Stimulated activated CD8-positive, alpha-beta memory T cell treated with anti-CD3 and anti-CD28 coated beads, Interleukin-12 subunit alpha, Interleukin-12 subunit beta, amount 100 ng/mL, for 1 hour (primary cell): ENCODE measurements around the gene FMN2.
"Not testable (repeated sequence)": the region's sequence is repeated elsewhere in the genome, so short reads cannot be mapped to it uniquely, and the experiment has no call there.

ENCODE experiments used
- DNase-seq: peaks from one replicate; pipeline ENCODE4 v3.0.0-alpha.2; 2020; ENCODE audit warnings: low read depth

FMN2 gene

GRCh38 chr1:240312872-240313271, 221.2 kb downstream of the FMN2 start:
- no peak for DNase-seq

- DNase-seq, result no peak
Observed at GRCh38 chr1:240314845-240315801, 223.4 kb downstream of the FMN2 start.

- no peak for DNase-seq
Observed at GRCh38 chr1:240319998-240320397, 228.3 kb downstream of the FMN2 start.

GRCh38 chr1:240320659-240321058, 229.0 kb downstream of the FMN2 start:
- DNase-seq, result no peak

DNA sequence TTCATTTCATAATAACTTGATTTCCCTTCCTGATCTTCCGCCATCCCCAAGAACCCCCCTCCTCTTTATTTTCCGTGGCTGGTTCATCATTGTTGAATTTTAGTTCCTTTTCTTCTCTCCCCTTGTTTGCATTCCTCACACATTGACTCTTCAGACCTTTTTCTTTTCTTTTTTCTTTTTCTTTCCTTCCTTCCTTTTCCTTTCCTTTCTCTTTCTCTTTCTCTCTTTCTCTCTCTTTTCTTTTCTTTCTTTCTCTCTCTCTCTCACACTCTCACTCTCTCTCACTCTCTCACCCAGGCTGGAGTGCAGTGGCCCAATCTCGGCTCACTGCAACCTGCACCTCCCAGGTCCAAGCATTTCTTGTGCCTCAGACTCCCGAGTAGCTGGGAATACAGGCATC, 231.3 kb downstream of the FMN2 start:
- DNase-seq, result no peak

GRCh38 chr1:240328382-240328781, 236.7 kb downstream of the FMN2 start:
- not testable (repeated sequence) for DNase-seq

DNA sequence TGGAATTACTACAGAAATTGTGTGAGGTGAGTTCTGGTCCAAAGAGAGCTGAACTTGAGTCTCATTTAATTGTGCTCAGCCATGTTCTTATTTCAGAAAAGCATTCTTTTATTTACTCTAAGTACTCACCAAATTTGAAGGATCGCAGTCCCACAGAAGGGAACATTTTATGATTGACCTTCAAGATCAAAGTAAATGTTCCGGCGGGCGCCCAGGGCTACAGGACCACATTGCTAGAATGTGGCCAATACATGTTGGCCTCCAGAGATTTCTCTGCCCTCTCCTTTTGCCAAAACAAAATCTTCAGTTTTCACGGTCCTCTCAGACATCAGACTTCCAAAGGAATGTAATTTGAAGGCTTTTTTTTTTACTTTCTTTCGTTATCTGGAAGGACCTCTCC, 237.8 kb downstream of the FMN2 start:
- DNase-seq, result no peak

DNA sequence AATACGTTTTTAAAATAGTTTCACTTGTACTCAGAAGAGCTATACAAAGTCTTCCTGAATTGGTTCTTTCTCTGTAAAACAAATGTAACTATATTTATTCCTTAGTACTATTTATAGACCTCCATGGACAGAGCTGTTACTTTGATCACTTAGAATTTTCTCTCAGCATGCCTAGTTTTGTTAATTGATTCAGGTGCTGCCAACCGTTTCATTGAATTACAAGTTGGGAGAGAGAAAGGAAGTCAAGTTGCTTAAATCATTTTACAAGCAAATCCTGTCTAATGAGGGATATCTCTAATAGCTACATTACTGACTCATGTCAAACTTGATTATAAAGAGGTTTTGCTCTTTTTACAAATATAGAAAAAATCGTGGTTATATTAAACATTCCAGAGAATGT, 241.0 kb downstream of the FMN2 start:
- DNase-seq, result no peak

GRCh38 chr1:240337781-240338180, 246.1 kb downstream of the FMN2 start:
- DNase-seq, result no peak

GRCh38 chr1:240338837-240339236, 247.2 kb downstream of the FMN2 start:
- no peak for DNase-seq

DNA sequence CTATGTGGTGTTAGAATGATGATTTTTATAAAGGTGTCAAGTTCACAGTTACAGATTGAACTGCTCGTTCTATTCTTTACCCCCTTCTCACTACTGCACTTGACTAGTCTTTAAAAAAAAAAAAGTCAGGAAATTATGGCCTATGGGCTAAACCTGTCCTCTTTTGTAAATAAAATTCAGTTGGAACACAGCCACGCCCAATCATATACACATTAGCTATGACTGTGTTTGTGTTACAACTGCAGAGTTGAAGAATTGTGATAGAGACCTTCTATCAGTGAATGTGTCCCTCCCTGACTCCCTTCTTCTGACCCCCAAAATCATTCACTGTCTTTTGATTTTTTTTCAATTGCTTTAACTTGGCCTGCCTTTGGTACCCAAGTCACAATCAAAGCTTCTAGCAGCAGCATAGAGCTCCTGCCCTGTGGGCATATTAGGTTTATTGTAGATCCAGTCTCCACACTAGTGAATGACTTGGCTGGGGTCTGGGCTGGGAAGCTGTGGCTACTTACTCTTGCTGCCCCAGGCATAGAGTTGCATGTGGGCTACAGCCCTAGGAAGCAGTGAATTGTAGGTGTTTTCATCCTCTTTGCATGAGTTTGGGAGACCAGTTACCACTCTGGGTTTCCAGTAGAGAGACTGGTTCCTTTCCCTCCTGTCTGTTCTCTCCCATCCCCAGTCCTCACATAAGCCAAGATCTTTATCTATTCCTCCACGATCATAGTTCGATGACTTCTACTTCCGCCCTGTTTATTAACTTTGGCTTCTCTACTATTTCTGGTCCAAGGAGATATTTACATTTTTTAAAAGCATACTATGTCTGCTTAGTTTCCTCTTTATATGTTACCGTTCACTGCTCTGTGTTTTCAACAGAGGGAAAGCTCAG, 249.9 kb downstream of the FMN2 start:
- no peak for DNase-seq

DNA sequence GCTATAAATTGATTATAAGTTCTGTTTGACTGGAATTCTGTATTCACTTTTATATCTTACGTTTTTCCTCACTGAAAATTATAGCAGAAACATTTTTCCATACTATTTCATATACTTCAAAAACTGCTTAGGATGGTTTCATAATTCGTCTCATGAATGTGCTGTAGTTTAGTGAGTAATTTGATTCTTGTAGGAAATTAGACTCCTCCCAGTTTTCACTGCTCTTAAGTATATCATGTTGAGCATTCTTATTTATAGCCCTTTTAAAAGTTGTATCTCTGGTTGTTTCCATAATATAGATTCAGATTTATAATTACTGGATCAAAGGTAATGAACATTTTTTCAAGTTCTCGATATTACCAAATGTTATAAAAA, 250.6 kb downstream of the FMN2 start:
- no peak for DNase-seq

DNA sequence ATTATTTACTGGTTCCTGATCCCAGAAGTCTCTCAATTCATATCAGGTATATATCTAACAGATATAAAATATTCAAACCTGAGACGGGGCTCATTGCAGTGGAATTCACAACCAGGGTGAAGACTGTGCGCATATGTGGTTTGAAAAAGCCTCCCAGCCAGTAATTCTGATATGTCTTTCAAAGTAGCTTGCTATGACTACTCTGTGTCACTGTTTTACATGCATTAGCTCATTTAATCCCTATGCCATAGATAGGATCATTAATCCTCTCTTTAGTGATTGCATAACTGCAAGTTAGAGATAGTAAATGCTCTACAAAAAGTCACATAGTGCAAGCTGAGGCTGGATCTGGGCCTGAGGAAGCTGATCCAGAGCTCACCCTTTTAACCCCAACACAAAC, 251.4 kb downstream of the FMN2 start:
- no peak for DNase-seq

DNA sequence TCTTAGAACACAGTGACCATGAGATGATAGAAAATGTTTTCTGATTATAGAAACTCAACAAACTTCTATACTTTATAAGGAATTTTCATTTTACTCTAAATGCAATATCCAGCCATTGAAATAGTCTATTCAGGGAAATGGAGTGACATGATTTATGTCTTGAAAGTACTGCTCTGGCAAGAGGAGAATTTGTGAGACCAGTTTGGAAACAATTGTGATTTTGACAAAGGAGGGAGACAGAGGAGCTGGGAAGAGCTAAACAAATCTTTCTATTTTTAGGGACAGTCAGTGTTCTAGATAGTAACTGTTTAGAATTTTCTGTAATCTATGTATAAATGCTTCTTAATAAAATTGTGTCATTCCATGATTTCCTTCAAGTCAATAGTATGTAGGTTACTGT, 252.3 kb downstream of the FMN2 start:
- DNase-seq, result no peak

- no peak for DNase-seq
Observed at GRCh38 chr1:240344918-240345317, 253.2 kb downstream of the FMN2 start.

GRCh38 chr1:240349695-240350094, 258.0 kb downstream of the FMN2 start:
- DNase-seq, result no peak

GRCh38 chr1:240350910-240351331, 259.2 kb downstream of the FMN2 start:
- DNase-seq, result no peak

GRCh38 chr1:240351690-240352089, 260.0 kb downstream of the FMN2 start:
- no peak for DNase-seq

DNA sequence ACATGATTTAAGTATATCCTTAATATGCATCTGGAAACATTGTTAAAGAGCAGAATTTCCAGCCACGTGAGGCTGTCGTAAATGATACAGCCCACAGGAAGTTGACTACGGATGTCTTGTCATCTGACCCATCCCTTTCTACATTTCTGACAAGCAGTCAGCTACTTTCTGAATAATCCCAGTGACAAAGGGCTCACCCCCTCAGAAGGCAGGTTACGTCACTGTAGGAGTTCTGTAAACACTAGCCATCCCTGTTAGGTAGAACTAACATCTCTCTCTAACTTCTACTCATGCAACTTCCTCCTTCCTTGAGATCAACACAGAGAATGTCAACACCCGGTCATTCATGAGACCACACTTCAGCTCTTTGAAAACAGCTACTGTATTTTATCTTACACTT, 261.1 kb downstream of the FMN2 start:
- DNase-seq, result no peak

GRCh38 chr1:240356568-240356967, 264.9 kb downstream of the FMN2 start:
- DNase-seq, result no peak

DNA sequence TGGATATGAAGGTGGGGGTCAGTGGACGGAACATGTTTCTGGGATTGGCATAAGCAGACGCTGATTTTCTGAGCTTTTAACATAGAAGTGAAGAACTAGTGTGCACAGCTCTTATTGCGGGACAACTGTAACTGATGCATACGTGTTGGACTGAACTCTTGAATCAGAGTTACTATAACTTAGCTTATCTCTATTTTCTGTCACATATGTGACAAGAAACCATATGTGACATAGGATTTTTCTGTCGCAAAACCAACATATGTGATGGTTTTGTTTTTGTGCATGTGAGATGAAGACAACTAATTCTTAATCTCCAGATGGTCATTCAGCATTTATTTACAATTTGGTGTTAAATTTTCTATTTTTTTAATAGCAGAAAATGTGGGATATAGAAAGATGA, 270.4 kb downstream of the FMN2 start:
- DNase-seq, result no peak

DNA sequence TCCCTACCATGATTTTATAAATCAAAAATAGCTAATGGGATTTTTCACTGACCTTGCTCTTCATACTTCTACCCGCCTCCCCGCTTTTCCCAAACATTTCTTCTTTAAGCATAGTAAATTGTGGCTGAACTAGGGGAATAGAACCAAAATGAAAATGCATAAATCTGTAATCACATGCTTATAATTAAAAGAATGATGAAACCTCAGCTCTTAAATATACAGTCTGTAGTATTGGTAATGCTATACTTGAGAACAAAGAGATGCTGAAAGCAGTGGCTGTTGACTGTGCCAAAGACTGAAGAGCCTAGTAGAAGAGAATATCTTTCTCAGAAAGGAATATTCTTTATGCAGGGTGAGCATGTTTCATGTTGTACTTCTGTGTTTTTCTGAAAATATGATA, 271.1 kb downstream of the FMN2 start:
- no peak for DNase-seq

DNA sequence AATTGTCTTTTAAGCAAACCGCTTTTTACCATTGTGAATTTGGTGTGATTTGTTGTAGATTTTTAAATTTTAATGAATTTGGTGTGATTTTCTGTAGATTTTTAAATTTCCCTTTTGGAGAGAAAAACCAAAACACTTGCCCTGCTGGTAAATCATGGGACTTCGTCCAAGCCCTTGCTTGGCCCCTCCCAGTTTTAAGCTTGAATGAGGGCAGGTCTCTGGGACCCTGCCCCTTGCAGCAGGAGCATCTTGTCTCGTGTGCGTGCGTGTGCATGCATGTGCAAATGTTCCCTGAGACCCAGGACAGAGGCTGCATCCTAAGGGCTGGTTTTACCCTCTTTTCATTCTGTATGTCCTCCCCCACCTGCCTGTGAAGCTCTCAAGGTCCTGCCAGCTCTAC, 271.6 kb downstream of the FMN2 start:
- DNase-seq, result no peak
